ENCODE results near the gene TNFSF4. TPM values are rescaled to one million over a fixed set of nuclear protein-coding genes. Genes with fewer than 3 reads are reported as not detected.

TNFSF4 gene
- total RNA-seq, 3 donors from 2014 or later: 0.66 to 1.9 (median 0.73) TPM

DNA sequence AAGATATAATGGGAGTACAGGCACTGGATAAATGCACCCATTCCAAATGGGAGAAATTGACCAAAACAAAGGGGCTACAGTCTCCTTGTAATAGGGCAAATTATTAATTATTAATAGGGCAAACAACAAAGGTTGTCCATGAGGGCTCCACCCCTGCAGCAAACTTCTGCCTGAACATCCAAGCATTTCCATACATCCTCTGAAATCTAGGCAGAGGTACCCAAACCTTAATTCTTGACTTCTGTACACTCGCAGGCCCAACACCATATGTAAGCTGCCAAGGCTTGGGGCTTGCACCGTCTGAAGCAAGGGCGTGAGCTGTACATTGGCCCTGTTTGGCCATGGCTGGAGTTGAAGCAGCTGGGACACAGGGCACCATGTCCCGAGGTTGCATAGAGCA lies 33.7 kb downstream of the TNFSF4 start:
- intact Hi-C loops (cut with DNase I; ENCODE audit: low total_unique reads): no loop called here
- no peaks in the 10 kb centered on the region for H3K4me1 ChIP-seq
- peaks cover 16 to 25% of the 10 kb centered on the region in 2 donors for H3K9me3 ChIP-seq
- H3K4me3 ChIP-seq: no peak overlapping the region
- H3K36me3 ChIP-seq: no peaks in the 10 kb centered on the region
- DNase-seq (ENCODE audit: low spot score in 2 of 2): no peak
- no peaks in the 10 kb centered on the region for H3K27me3 ChIP-seq
- no peak overlapping the region for H3K27ac ChIP-seq
- TF ChIP-seq POLR2A (IDR thresholded peaks at IDR 0.05) (no peak), POLR2AphosphoS5 (IDR thresholded peaks at IDR 0.05) (no peak)
- TF ChIP-seq, protein P1, sequence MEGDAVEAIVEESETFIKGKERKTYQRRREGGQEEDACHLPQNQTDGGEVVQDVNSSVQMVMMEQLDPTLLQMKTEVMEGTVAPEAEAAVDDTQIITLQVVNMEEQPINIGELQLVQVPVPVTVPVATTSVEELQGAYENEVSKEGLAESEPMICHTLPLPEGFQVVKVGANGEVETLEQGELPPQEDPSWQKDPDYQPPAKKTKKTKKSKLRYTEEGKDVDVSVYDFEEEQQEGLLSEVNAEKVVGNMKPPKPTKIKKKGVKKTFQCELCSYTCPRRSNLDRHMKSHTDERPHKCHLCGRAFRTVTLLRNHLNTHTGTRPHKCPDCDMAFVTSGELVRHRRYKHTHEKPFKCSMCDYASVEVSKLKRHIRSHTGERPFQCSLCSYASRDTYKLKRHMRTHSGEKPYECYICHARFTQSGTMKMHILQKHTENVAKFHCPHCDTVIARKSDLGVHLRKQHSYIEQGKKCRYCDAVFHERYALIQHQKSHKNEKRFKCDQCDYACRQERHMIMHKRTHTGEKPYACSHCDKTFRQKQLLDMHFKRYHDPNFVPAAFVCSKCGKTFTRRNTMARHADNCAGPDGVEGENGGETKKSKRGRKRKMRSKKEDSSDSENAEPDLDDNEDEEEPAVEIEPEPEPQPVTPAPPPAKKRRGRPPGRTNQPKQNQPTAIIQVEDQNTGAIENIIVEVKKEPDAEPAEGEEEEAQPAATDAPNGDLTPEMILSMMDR (IDR thresholded peaks at IDR 0.05): no peak

DNA sequence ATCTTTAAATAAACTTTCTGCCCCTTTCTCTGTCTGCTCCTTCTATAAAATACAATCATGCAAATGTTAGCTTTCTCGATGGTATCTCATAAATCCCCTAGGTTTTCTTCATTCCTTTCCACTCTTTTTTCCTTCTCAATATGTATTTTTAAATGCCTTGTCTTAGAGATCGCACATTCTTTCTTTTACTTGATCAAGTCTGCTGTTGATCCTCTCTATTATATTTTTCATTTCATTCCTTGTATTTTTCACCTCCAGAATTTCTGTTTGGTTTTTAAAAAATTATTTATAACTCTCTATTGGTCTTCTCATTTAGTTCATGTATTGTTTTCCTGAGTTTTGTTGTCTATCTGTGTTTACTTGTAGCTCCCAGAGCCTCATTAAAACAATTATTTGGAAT lies 36.0 kb downstream of the TNFSF4 start:
- no peak overlapping the region for H3K27ac ChIP-seq
- no peaks in the 10 kb centered on the region for H3K4me1 ChIP-seq
- intact Hi-C loops (cut with DNase I; ENCODE audit: low total_unique reads): no loop called here
- peaks cover 16 to 25% of the 10 kb centered on the region in 2 donors for H3K9me3 ChIP-seq
- no peak for DNase-seq (ENCODE audit: low spot score in 2 of 2)
- TF ChIP-seq POLR2A (IDR thresholded peaks at IDR 0.05) (no peak), POLR2AphosphoS5 (IDR thresholded peaks at IDR 0.05) (no peak)
- TF ChIP-seq, protein P1 (IDR thresholded peaks at IDR 0.05): no peak
- no peak overlapping the region for H3K4me3 ChIP-seq
- no peaks in the 10 kb centered on the region for H3K27me3 ChIP-seq
- H3K36me3 ChIP-seq: no peaks in the 10 kb centered on the region

DNA sequence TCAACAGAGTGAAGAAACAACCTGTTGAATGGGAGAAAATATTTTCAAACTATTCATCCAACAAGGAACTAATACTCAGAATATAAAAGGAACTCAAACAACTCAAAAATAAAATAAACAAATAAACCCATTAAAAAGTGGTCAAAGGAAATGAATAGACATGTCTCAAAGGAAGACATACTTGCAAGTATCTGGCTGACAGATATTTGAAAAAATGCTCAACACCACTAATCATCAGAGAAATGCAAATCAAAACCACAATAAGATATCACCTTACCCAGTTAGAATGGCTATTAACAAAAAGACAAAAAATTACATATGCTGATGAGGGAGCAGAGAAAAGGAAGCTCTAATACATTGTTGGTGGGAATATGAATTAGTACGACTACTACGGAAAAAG lies 38.2 kb downstream of the TNFSF4 start:
- H3K36me3 ChIP-seq: no peaks in the 10 kb centered on the region
- DNase-seq (ENCODE audit: low spot score in 2 of 2): no peak
- TF ChIP-seq POLR2AphosphoS5 (IDR thresholded peaks at IDR 0.05) (no peak), POLR2A (IDR thresholded peaks at IDR 0.05) (no peak)
- TF ChIP-seq, protein P1 (IDR thresholded peaks at IDR 0.05): no peak
- H3K9me3 ChIP-seq: peaks cover 16 to 27% of the 10 kb centered on the region in 2 donors
- H3K4me1 ChIP-seq: no peaks in the 10 kb centered on the region
- H3K4me3 ChIP-seq: no peak overlapping the region
- intact Hi-C loops (cut with DNase I; ENCODE audit: low total_unique reads): no loop called here
- H3K27me3 ChIP-seq: no peaks in the 10 kb centered on the region
- no peak overlapping the region for H3K27ac ChIP-seq

DNA sequence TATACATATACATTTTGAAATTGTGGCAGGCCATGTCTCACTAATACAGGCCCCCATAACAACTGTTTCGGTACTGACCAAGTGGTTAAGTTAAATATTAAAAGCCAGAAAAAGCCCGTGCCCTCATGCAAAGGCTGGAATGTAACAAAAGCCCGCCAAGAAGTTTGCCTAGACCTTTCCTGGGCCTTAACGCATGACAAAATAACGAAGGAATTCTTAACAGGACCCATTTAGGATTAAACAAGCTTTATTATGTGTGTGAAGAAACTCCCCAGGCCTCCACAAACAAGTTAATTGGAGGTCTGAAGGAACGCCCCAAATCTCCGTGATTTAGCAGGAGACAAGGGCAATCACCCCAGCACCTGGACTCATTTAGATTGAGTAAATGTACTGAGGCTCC lies 42.4 kb downstream of the TNFSF4 start:
- Histone ChIP-seq H3K4me1 (no peaks in the 10 kb centered on the region), H3K27ac (no peak overlapping the region), H3K9me3 (peaks cover 0 to 4% of the 10 kb centered on the region in 2 donors), H3K4me3 (no peak overlapping the region), H3K27me3 (no peaks in the 10 kb centered on the region), H3K36me3 (no peaks in the 10 kb centered on the region)
- no peak for TF ChIP-seq POLR2AphosphoS5 (IDR thresholded peaks at IDR 0.05)
- TF ChIP-seq POLR2A (IDR thresholded peaks at IDR 0.05): no peak
- TF ChIP-seq, protein P1 (IDR thresholded peaks at IDR 0.05): no peak
- intact Hi-C loops (cut with DNase I; ENCODE audit: low total_unique reads): no loop called here
- no peak for DNase-seq (ENCODE audit: low spot score in 2 of 2)

DNA sequence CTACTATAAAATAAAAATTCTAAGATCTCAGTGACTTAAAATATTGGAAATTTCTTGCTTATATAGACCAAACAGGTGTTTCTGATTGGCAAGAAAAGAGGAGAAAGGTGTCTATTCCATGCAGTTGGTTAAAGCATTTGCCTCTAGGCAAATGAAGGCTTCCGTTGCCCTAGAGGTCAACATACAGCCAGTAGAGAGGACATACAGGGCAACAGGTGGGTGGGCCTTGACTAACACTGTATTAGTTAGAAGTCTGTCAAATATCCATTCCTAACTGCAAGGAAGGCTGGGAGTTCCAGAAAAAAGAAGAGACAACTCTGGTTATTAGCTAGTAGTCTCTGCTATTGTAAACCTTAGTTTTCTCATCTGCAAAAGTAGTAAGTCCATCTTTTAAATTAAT lies 43.0 kb downstream of the TNFSF4 start:
- Histone ChIP-seq H3K9me3 (peaks cover 0 to 4% of the 10 kb centered on the region in 2 donors), H3K27ac (no peak overlapping the region), H3K27me3 (no peaks in the 10 kb centered on the region)

More for the DNA sequence above, 43.0 kb downstream of the TNFSF4 start:
- no peak overlapping the region for H3K4me3 ChIP-seq
- DNase-seq (ENCODE audit: low spot score in 2 of 2): no peak
- TF ChIP-seq POLR2AphosphoS5 (IDR thresholded peaks at IDR 0.05) (no peak), POLR2A (IDR thresholded peaks at IDR 0.05) (no peak)
- TF ChIP-seq, protein P1 (IDR thresholded peaks at IDR 0.05): no peak
- H3K4me1 ChIP-seq: no peaks in the 10 kb centered on the region
- intact Hi-C loops (cut with DNase I; ENCODE audit: low total_unique reads): no loop called here
- H3K36me3 ChIP-seq: no peaks in the 10 kb centered on the region
